H9 (cell line): ENCODE measurements around the gene NFYC. TPM values are rescaled to one million over a fixed set of nuclear protein-coding genes. Genes with fewer than 3 reads are reported as not detected.
A peak's percentile ranks its signal among the peaks of the same experiment; 100 is the strongest.

ENCODE experiments used
- DNase-seq: peaks from one replicate; pipeline ENCODE4 v3.0.0-alpha.2; 2017
- H2AFZ ChIP-seq: one replicate; pipeline ENCODE4 v1.6.1; 2013; ENCODE audit warnings: mild to moderate bottlenecking, low read length, control low read depth, moderate library complexity
- H2AK5ac ChIP-seq: 2 replicates; pipeline ENCODE4 v1.6.1; 2013; ENCODE audit warnings: low read length, control low read depth, mixed read lengths; ENCODE audit not compliant: insufficient read length
- H2BK120ac ChIP-seq: one replicate; pipeline ENCODE4 v1.6.1; 2013; ENCODE audit warnings: low read depth, mild to moderate bottlenecking, low read length, control low read depth, inconsistent platforms; ENCODE audit not compliant: poor library complexity, severe bottlenecking
- H2BK12ac ChIP-seq: 2 replicates; pipeline ENCODE4 v1.6.1; 2013; ENCODE audit warnings: low read length, control low read depth, mixed read lengths, low read depth; ENCODE audit not compliant: insufficient read length
- H2BK15ac ChIP-seq: 2 replicates; pipeline ENCODE4 v1.6.1; 2013; ENCODE audit warnings: low read depth, low read length, control low read depth
- H2BK20ac ChIP-seq: one replicate; pipeline ENCODE4 v1.6.1; 2013; ENCODE audit warnings: low read depth, mild to moderate bottlenecking, low read length, control low read depth, inconsistent platforms; ENCODE audit not compliant: poor library complexity, severe bottlenecking
- H2BK5ac ChIP-seq: 2 replicates; pipeline ENCODE4 v1.6.1; 2013; ENCODE audit warnings: low read length, control low read depth, mixed read lengths; ENCODE audit not compliant: insufficient read length
- H3K14ac ChIP-seq: 2 replicates; pipeline ENCODE4 v1.6.1; 2013; ENCODE audit warnings: low read length, control low read depth; ENCODE audit not compliant: insufficient read depth
- H3K18ac ChIP-seq: 2 replicates; pipeline ENCODE4 v1.6.1; 2013; ENCODE audit warnings: low read depth, mild to moderate bottlenecking, mixed read lengths, low read length, control low read depth; ENCODE audit not compliant: insufficient read length
- H3K23ac ChIP-seq: 2 replicates; pipeline ENCODE4 v1.6.1; 2013; ENCODE audit warnings: low read length, control low read depth, mixed read lengths, low read depth; ENCODE audit not compliant: insufficient read length
- H3K23me2 ChIP-seq: 2 replicates; pipeline ENCODE4 v1.6.1; 2013; ENCODE audit warnings: low read depth, mild to moderate bottlenecking, mixed read lengths, low read length, control low read depth; ENCODE audit not compliant: insufficient read length, poor library complexity, severe bottlenecking
- H3K27ac ChIP-seq: 2 replicates; pipeline ENCODE4 v1.5.1; 2013; ENCODE audit warnings: low read length, control low read depth, mixed read lengths, low read depth; ENCODE audit not compliant: insufficient read length
- H3K27me3 ChIP-seq: 2 replicates; pipeline ENCODE4 v1.6.1; 2013; ENCODE audit warnings: low read length, control low read depth, inconsistent platforms; ENCODE audit not compliant: insufficient read depth
- H3K4ac ChIP-seq: 2 replicates; pipeline ENCODE4 v1.6.1; 2013; ENCODE audit warnings: low read depth, mild to moderate bottlenecking, control low read depth, inconsistent platforms, low read length, moderate library complexity
- H3K4me1 ChIP-seq: 2 replicates; pipeline ENCODE4 v1.6.1; 2013; ENCODE audit warnings: low read length, control low read depth, inconsistent platforms; ENCODE audit not compliant: insufficient read depth
- H3K4me2 ChIP-seq: 2 replicates; pipeline ENCODE4 v1.6.1; 2013; ENCODE audit warnings: low read length, control low read depth, mixed read lengths; ENCODE audit not compliant: insufficient read length, insufficient read depth
- H3K56ac ChIP-seq: 2 replicates; pipeline ENCODE4 v1.6.1; 2013; ENCODE audit warnings: low read depth, mild to moderate bottlenecking, mixed read lengths, low read length, control low read depth; ENCODE audit not compliant: insufficient read length
- H3K79me1 ChIP-seq: 2 replicates; pipeline ENCODE4 v1.6.1; 2013; ENCODE audit warnings: low read depth, mild to moderate bottlenecking, moderate library complexity, low read length, control low read depth, inconsistent platforms; ENCODE audit not compliant: insufficient read depth, poor library complexity, severe bottlenecking
- H3K79me2 ChIP-seq: 2 replicates; pipeline ENCODE4 v1.6.1; 2013; ENCODE audit warnings: low read length, control low read depth, inconsistent platforms; ENCODE audit not compliant: insufficient read depth
- H3K9ac ChIP-seq: 2 replicates; pipeline ENCODE4 v1.6.1; 2013; ENCODE audit warnings: low read length, control low read depth, mixed read lengths; ENCODE audit not compliant: insufficient read length; ENCODE audit errors: extremely low read depth
- H3K9me3 ChIP-seq: one replicate; pipeline ENCODE4 v1.6.1; 2013; ENCODE audit warnings: low read depth, low read length, inconsistent platforms; ENCODE audit not compliant: control insufficient read depth
- H3T11ph ChIP-seq: one replicate; pipeline ENCODE4 v1.6.1; 2013; ENCODE audit warnings: mild to moderate bottlenecking, low read length, control low read depth, inconsistent platforms
- H4K20me1 ChIP-seq: one replicate; pipeline ENCODE4 v1.6.1; 2013; ENCODE audit not compliant: control insufficient read depth, insufficient read length, insufficient read depth
- H4K5ac ChIP-seq: 2 replicates; pipeline ENCODE4 v1.6.1; 2013; ENCODE audit warnings: low read depth, mild to moderate bottlenecking, mixed read lengths, low read length, control low read depth; ENCODE audit not compliant: insufficient read length
- H4K8ac ChIP-seq: replicated peaks from 2 replicates; pipeline ENCODE4 v1.6.1; 2013; ENCODE audit warnings: low read length, control low read depth, mixed read lengths, low read depth; ENCODE audit not compliant: insufficient read length
- H4K91ac ChIP-seq: 2 replicates; pipeline ENCODE4 v1.6.1; 2013; ENCODE audit warnings: low read depth, mild to moderate bottlenecking, moderate library complexity, mixed read lengths, low read length, control low read depth; ENCODE audit not compliant: insufficient read length
- H3K27ac Mint-ChIP-seq, 3 experiments: 2 replicates in 2 of 3; 3 replicates in 1 of 3; pipeline ENCODE4 v1.8.0; 2020 to 2021; ENCODE audit warnings: mixed read lengths in 3 of 3, mild to moderate bottlenecking in 1 of 3, moderate library complexity in 1 of 3
- H3K27me3 Mint-ChIP-seq: 2 replicates; pipeline ENCODE4 v1.8.0; 2021; ENCODE audit warnings: low read depth, mild to moderate bottlenecking, moderate library complexity, mixed read lengths
- H3K36me3 Mint-ChIP-seq, 3 experiments: 2 replicates in 2 of 3; 3 replicates in 1 of 3; pipeline ENCODE4 v1.8.0; 2020 to 2021; ENCODE audit warnings: low read depth in 3 of 3, mixed read lengths in 3 of 3; ENCODE audit not compliant: insufficient read depth in 1 of 3
- H3K4me1 Mint-ChIP-seq, 2 experiments: 2 replicates each; pipeline ENCODE4 v1.8.0; 2020; ENCODE audit warnings: mixed read lengths in 2 of 2
- H3K4me3 Mint-ChIP-seq, 2 experiments: 2 replicates in 1 of 2; 3 replicates in 1 of 2; pipeline ENCODE4 v1.8.0; 2020 to 2021; ENCODE audit warnings: mild to moderate bottlenecking in 2 of 2, mixed read lengths in 2 of 2, moderate library complexity in 1 of 2
- H3K9me3 Mint-ChIP-seq, 2 experiments: 2 replicates in 1 of 2; 3 replicates in 1 of 2; pipeline ENCODE4 v1.8.0; 2020; ENCODE audit warnings: mild to moderate bottlenecking in 2 of 2, mixed read lengths in 2 of 2, moderate library complexity in 1 of 2
- CTCF ChIP-seq: fragments of 200-600 bp; sonication (generic); conservative IDR thresholded peaks from 3 replicates; pipeline ENCODE4 v1.8.0; 2021; ENCODE audit warnings: antibody characterized with exemption, mild to moderate bottlenecking
- WGBS: extraction: QIAGEN DNeasy Blood & Tissue Kit; methylation state at CpG from one replicate; pipeline ENCODE4 v1.1.7; 2013; ENCODE audit warnings: missing lambda C conversion rate, low lambda C conversion rate, mixed read lengths; ENCODE audit not compliant: insufficient read length; ENCODE audit errors: extremely low coverage; 5-methylcytosine and 5-hydroxymethylcytosine counted together
- total RNA-seq: library from RNA; stranded (reverse); gene quantifications from 2 replicates; pipeline ENCODE4 v1.2.1, GENCODE V29; 2021

NFYC gene
- total RNA-seq, 1 experiment from 2014 or later: 54.7 TPM

GRCh38 chr1:40754201-40754600, 62.7 kb downstream of the NFYC start:
- no peak overlapping the region for H2BK120ac ChIP-seq
- no peak for TF ChIP-seq CTCF
- H2AFZ ChIP-seq: no peak overlapping the region
- no peak overlapping the region for H3K27ac ChIP-seq
- no peak overlapping the region for H3K23ac ChIP-seq
- H3K56ac ChIP-seq: no peak overlapping the region
- H3T11ph ChIP-seq: no peak overlapping the region
- no peak overlapping the region for H4K5ac ChIP-seq
- no peak overlapping the region for H2BK12ac ChIP-seq
- no peaks in the 10 kb centered on the region for H3K27me3 ChIP-seq
- no CpG with 5 or more reads among the region's 8 CpGs for WGBS
- no peak overlapping the region for H2BK20ac ChIP-seq
- no peak overlapping the region for H2AK5ac ChIP-seq
- H4K8ac ChIP-seq: no peak overlapping the region
- no peak overlapping the region for H3K4ac ChIP-seq
- H3K4me2 ChIP-seq: no peak overlapping the region
- no peaks in the 10 kb centered on the region for H3K4me1 ChIP-seq
- Mint-ChIP-seq H3K27ac (peak overlapping the region in 1 of 3 experiments; percentile 32; a peak in 2 of 7 replicates), H3K4me3 (no peak overlapping the region), H3K27me3 (no peaks in the 10 kb centered on the region), H3K9me3 (no peaks in the 10 kb centered on the region), H3K4me1 (0 out of 4 replicates have a peak, but pooled peaks cover 0 to 2% of the 10 kb centered on the region in 2 experiments), H3K36me3 (peaks cover 26 to 90% (median 82%) of the 10 kb centered on the region in 3 experiments; a peak in 6 of 7 replicates)
- H4K91ac ChIP-seq: no peak overlapping the region
- no peaks in the 10 kb centered on the region for H3K9me3 ChIP-seq
- no peak overlapping the region for H3K18ac ChIP-seq
- no peaks in the 10 kb centered on the region for H4K20me1 ChIP-seq
- H3K9ac ChIP-seq: no peak overlapping the region
- no peak overlapping the region for H2BK5ac ChIP-seq
- no peak for DNase-seq
- no peak overlapping the region for H2BK15ac ChIP-seq
- H3K79me2 ChIP-seq: no peaks in the 10 kb centered on the region
- no peak overlapping the region for H3K14ac ChIP-seq
- no peaks in the 10 kb centered on the region for H3K79me1 ChIP-seq
- H3K23me2 ChIP-seq: no peaks in the 10 kb centered on the region
